GM21367 (cell line): Measurements from ENCODE around the gene C1orf56.

Source experiments
- ATAC-seq: cut with Tn5 transposase; IDR thresholded peaks from one replicate; pipeline ENCODE4 v1.9.1; 2021; ENCODE audit not compliant: unreplicated experiment

Gene C1orf56

GRCh38 chr1:151024540-151025146 is 22.9 kb upstream of the C1orf56 start:
- ATAC-seq = no peak

DNA sequence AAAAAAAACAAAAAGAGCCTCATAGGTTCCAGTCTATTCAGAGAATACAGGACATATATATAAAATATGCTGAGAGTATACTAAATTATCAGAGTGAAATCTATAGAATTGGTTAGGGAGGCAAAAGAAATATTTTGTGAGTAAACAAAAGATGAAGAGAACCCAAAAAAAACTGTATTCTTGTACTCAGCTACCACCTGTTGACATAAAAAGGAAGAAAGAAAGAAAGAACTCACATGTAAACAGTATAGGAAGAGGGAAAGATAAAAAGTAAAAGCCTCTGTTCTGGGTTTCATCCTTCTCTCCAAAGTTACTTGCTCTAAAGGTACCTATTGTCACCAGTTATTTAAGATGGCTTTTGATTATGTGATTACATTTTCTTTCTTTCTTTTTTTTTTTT is 21.1 kb upstream of the C1orf56 start:
- ATAC-seq = no peak

DNA sequence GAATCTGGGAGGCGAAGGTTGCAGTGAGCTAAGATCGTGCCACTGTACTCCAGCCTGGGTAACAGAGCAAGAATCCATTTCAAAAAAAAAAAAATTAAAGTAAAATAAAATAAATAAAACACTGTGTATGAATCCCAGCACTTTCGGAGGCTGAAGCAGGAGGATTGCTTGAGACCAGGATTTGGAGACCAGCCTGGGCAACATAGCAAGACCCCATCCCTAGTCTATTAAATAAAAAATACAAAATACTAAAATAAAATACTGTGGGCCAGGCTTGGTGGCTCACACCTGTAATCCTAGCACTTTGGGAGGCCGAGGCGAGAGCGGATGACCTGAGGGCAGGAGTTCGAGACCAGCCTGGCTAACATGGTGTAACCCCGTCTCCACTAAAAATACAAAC is 15.4 kb upstream of the C1orf56 start:
- ATAC-seq = no peak

DNA sequence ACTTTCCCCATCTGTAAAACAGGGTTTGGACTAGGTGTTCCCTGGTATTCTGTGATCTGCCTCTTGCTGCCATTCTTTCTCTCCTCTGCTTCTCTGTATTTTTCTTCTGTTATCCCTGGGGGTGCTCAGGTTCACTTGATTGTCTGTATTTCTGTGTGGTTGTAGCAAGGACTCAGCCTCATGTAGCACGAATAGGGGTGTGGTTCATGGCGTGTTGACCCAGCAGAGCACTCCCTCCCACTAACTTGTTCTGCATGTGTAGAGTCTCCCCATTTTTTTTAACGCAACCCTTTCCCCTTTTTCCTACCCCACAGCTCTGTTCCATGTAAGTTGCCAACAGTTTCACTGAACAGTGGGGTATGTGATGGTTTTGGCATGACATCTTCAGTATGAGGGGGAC is 12.4 kb upstream of the C1orf56 start:
- ATAC-seq = no peak

GRCh38 chr1:151036356-151036755 is 11.2 kb upstream of the C1orf56 start, which contains the start of gene BNIPL:
Gene BNIPL, plus strand, starts transcription at chr1:151036586. Its CDS starts 140 bp downstream, at chr1:151036726.
- no peak for ATAC-seq

DNA sequence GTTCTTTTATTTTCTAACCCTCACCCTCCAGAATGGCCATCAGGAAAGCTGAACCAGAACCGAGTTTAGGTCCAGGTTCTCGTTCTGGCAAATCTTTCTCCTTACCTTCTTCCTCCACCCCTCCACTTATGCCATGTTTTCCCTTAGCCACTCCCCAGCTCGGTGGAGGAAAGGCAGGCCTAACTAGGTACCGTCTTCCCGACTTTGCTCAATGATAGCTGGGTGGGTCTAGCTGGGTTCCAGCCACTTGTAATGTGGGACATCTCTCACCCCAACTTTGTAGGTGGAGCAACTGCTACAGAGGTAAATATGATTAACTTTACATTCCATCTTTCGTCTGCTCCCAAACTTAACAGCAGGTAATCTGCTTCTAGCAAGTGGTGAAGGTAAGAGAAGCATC is 10.5 kb upstream of the C1orf56 start:
- ATAC-seq = no peak

- ATAC-seq = no peak
Observed at GRCh38 chr1:151039521-151039920, 8.0 kb upstream of the C1orf56 start.

- no peak for ATAC-seq
Observed at GRCh38 chr1:151043163-151043562, 4.4 kb upstream of the C1orf56 start.

- no peak for ATAC-seq
Observed at GRCh38 chr1:151047925-151048644, 534 bp downstream of the C1orf56 start.

DNA sequence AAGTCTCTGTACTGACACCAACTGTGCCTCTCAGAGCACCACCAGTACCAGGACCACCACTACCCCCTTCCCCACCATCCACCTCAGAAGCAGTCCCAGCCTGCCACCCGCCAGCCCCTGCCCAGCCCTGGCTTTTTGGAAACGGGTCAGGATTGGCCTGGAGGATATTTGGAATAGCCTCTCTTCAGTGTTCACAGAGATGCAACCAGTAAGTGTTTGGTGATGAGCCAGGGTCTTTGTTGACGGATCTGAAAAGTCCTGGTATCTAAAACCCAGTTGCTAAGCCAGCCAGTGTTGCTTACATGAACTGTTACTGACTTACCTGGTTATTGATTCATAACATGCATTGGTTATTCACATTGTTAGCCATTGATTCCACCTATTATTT is 1.1 kb downstream of the C1orf56 start:
- ATAC-seq = no peak

DNA sequence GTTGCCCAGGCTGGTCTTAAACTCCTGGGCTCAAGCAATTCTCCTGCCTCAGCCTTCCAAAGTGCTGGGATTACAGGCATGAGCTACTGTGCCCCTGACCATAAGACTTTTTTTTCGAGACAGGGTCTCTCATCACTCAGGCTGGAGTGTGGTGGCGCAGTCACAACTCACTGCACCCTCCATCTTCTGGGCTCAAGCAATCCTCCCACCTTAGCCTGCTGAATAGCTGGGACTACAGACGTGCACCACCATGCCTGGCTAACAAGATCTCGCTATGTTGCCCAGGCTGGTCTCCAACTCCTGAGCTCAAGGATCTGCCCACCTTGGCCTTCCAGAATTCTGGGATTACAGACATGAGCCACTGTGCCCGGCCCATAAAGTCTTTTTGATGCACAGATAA is 1.9 kb downstream of the C1orf56 start:
- ATAC-seq = no peak

DNA sequence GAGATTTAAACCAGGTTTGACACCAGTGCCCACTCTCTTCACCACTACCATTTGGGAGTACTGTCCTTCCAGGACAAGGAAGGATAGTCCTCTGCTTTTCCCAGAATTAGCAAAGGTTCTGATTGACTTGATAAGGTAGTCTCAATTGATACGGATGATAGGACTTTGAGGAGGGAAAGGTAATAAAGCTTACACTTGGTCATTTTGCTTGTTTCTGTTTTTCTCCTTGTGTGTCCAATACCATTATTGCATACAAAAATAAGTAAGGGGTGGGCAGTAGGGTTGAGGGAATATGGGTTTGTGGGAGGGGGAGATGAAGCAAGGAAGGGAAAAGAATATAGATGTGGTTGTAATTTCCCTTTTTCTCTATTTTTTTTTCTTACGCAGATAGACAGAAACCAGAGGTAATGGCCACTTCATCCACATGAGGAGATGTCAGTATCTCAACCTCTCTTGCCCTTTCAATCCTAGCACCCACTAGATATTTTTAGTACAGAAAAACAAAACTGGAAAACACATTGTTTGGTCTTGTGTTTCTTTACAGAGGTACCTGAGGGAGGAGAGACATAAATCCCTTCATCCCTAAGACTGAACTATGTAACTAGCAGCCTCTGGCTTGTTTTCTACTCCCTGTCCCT is 2.6 kb downstream of the C1orf56 start:
- no peak for ATAC-seq

- no peak for ATAC-seq
Observed at GRCh38 chr1:151051356-151052009, 3.9 kb downstream of the C1orf56 start.

DNA sequence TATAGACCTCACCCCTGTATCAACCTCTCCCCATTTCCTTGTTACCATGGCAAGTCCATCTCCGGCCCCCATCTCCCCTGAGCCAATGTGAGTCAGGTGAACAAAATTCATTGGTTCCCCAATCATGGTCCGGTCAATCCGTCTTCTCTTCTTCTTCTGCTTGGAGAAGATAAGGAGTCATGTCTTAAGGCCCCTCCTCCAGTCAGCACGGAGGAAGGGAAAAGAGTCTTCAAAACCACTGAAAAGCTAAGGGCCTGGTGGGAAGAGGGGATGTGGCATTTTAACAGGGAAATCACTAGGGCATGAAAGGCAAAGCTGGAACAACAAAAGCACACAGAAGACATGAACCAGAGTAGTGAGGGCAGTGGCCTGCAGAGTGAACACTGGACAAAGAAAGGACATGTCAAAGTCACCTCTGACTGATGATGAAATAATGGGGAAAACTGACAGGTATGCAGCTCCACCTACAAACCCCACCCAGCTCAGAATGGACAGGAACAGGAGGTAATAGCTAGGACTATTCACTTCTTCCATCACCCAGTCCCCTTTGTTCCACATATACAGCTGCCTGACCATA is 7.5 kb downstream of the C1orf56 start:
- ATAC-seq = no peak

DNA sequence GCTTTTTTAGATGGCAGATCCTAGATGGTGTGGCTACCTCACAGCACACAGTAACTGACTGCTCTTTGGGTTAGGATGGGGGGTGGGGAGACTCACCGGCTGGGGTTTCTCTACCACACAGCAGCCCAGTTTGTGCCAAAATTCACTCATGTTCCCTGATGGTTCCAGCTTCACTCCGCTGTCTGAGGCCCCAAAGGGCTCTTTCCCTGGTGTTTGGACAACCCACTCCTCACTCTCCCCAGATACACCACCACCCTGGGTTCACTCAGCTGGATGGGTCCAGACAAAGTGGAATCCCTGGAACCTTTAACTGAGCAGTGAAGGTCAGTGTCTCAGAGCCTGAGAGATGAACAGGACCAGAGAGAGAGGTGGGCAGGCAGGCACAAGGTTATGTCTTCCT is 8.0 kb downstream of the C1orf56 start:
- no peak for ATAC-seq

GRCh38 chr1:151056149-151056548 is 8.6 kb downstream of the C1orf56 start:
- no peak for ATAC-seq

DNA sequence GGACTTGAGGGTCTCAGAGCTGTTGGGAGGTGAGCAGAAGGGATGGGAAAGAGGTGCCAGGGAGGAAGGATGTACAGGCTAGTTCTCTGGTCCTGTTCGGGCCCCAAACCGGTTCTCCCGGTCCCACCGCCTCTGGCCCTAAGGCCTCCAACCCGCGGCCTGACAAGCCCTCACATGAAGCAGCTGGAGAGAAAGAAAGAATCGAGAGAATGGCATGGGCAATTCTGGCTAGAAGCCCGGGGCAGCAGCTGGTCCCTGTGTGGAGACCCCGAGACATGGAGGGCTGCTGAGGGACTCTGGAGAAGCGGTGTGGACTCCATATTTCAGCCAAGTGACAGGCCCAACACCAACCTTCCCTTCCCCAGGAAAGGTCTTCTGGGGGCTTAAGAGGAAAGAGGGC is 11.1 kb downstream of the C1orf56 start:
- no peak for ATAC-seq

GRCh38 chr1:151059109-151060006 is 11.8 kb downstream of the C1orf56 start, which contains the start of gene CDC42SE1:
Gene CDC42SE1, minus strand, starts transcription at chr1:151059622. Its CDS starts 3,892 bp downstream, at chr1:151055730.
- peak; percentile 69 for ATAC-seq

DNA sequence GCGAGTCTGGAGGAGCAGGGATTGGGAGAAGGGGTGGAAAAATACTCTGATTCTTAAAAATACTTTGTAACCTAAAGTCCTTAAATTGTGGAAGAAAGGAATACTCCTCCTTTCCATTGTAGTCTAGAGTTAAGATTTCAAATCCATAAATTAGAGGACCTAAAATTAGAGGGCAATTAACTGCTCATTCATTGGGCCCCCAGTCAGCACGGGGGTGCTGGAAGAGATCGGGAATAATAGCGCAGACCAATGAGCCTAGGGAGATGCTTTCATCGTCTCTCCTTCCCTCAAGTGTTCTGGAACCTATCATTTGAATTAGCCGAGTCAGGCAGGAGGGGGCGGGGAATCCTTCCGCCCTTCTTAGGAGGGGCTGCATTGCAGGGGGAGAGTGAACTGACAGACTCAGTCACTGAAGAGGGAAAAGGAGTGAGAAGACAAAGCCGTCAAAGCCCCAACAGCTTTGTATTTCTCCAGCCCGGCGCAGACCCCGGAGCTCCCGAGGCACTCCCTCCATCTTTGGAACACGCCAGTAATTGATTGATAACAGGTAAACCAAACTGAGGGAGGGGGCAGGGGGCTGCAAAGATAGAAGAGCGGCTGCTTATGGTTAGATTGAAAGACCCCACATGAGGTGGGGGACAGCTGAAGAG is 12.6 kb downstream of the C1orf56 start, which contains the start of gene MLLT11:
TSS of gene MLLT11 (plus strand) at position 391 of the 650 bp plus-strand sequence. CDS start 6,828 bp downstream, outside the sequence.
- no peak for ATAC-seq
